ENCODE measurements around the gene SEMA7A. TPM values are rescaled to one million over a fixed set of nuclear protein-coding genes. Genes with fewer than 3 reads are reported as not detected.
"Not testable (repeated sequence)": the region's sequence is repeated elsewhere in the genome, so short reads cannot be mapped to it uniquely, and the experiment has no call there.

SEMA7A gene
- total RNA-seq, 1 experiment from 2014 or later = 14.3 TPM

DNA sequence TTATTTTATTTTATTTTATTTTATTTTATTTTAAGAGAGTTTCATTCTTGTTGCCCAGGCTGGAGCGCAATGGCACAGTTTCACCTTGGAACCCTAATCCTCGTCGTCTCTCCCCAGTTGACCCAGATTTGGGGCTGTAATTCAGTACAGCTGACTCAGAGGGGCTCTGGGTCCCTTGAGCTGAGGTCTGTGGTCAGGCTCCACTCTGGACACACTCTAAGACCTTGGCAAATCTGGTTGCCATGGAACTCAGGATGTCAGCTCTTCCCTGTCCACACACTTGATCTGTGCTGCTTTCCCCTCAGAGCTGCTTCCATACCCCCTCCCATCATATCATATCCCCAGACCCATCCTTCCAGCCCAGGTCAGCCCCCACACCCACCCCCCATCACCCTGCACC, 65.6 kb downstream of the SEMA7A start:
- in situ Hi-C loops (cut with HindIII; ENCODE audit: low sequenced_read_pairs) = loop anchor here (25.0 kb wide), 1 partner anchor 394 kb away; no protein-coding TSS in a partner anchor
- no peak for DNase-seq (ENCODE audit: low spot score)

DNA sequence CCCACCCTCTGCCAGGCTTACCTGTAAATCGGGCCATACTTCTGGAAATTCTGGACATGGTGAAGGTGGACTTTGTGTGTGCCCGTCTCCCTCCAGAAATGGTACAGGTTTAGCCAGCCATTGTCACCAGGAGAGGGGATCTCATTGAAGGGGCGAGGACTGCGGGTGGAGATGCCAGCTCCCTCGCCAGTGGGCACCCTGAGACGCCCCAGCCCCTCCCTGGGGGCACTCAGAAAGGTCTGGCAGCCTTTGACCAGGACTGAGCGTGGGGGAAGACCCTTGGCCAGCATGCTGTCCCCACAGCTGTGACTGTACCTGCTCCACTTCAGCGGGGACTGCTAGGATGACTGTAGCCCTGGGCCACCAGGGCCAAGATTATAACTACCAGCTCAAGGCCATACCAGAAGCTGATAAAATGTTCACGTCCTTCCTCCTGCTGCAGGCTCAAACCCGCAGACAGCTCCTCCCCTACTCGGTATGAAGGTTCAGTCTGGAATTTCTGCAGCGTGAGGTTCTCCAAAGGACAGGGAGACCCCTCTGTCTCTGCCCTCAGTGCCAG, 66.4 kb downstream of the SEMA7A start, which contains the start of gene CYP11A1:
CYP11A1 (minus strand) TSS at position 351 of the 559 bp plus-strand sequence; CDS start at position 290, 61 bp downstream.
- in situ Hi-C loops (cut with HindIII; ENCODE audit: low sequenced_read_pairs) = loop anchor here (25.0 kb wide), 1 partner anchor 395 kb away; no protein-coding TSS in a partner anchor
- DNase-seq (ENCODE audit: low spot score) = no peak

DNA sequence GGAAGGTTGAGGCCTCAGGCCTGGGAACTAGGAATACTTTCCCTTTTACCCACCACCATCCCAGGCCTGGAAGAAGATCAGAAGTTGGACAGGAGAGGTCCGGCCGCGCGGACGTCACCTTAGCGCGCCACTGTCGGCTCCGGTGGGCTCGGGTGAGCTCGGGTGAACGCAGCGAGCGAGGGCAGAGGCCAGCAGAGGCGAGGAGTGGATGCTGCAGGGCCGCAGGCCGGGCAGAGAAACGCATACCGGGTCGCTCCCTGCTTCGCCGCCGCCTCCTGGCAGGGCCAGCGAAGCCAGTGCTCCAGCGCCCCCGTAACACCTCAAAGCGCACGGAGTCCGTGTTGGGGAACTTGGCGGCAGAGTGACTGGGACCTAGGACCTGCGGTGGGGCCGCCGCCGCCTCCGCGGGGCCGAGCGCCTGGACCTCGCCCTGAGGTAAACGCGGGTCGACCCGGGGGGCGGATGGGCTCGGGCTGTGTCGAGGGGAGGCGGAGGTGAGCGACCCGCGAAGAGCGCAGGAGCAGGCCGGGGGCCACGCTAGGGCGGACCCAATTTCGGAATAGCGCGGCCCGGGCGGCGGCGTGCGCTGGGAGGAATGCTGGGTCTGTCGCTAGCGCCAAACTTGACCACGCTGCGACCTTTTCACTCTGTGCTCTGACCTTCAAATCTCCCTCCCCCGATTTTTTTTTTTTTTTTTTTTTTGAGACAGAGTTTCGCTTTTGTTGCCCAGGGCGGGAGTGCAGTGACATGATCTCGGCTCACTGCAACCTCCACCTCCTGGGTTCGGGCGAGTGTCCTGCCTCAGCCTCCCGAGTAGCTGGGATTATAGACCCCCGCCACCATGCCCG, 67.9 kb downstream of the SEMA7A start:
- peak; percentile 46 for DNase-seq (ENCODE audit: low spot score)
- in situ Hi-C loops (cut with HindIII; ENCODE audit: low sequenced_read_pairs) = loop anchor here (25.0 kb wide), 1 partner anchor 396 kb away; no protein-coding TSS in a partner anchor

DNA sequence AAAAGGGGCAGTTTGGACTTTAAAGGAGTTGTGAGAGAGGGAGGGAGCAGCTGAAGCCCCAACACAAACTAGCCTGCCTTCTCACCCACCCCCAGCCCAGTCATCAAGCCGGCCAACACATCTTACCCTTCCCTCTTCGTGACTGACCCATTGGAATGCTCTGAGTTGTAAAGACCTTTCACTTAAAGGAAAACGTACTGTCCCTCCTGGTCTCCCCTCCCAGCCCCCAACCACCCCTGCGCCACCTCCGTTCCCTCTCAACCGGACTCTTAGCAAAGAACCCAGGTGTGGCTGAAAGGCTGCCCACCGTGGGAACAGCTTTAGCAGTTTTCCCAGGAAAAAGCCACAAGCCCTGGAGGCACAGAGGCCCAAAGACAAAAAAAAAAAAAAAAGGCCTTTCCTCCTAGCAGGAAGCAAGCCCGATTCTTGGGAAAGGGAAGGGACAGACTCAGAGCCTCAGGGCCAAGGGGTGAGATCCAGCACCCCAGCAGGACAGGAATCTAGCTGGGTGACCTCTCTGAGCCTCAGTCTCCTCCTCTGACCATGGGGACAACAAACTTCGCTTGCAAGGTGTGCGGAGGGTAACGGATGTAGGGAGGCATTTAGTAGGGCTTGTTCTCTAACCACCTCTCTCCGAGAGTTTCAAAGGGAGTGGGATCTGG, 68.7 kb downstream of the SEMA7A start:
- no peak for DNase-seq (ENCODE audit: low spot score)
- in situ Hi-C loops (cut with HindIII; ENCODE audit: low sequenced_read_pairs) = loop anchor here (25.0 kb wide), 1 partner anchor 397 kb away; no protein-coding TSS in a partner anchor

DNA sequence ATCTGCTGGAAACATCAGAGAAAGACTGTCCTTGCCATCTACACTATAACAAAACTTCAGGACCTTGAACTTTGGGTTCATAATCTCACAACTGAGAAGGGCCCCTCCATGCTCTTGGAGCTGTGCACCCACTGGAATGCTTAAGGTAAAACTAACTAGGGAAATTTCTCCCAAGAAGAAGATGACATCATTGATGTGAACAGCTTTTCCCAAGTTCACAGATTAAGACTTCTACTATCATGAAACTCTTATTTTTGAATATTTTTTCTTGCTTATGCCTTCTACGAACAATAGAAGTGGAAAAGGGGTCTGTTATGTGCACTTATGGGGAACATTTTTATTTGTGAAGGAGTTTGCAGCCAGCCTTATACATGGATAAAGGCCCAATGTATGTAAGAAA, 71.3 kb downstream of the SEMA7A start:
- in situ Hi-C loops (cut with HindIII; ENCODE audit: low sequenced_read_pairs) = loop anchor here (25.0 kb wide), 1 partner anchor 400 kb away; no protein-coding TSS in a partner anchor
- DNase-seq (ENCODE audit: low spot score) = no peak

DNA sequence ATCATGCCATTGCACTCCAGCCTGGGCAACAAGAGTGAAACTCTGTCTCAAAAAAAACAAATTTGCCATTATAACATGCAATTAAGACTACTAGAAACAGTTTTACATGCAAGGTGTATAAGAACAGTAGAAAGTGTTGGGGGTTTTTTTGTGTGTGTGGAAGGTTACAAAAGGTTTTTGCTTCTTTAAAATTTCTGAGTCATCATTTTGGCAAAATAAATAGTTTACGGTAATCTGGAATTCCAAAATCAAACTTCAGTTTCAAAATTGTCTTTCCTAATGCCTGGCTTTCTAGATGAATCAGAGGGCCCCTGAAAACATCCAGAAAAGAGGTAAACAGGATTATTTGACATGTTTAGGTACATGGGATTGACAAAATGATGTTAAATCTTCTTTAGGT, 72.9 kb downstream of the SEMA7A start:
- in situ Hi-C loops (cut with HindIII; ENCODE audit: low sequenced_read_pairs) = loop anchor here (25.0 kb wide), 1 partner anchor 401 kb away; no protein-coding TSS in a partner anchor
- DNase-seq (ENCODE audit: low spot score) = not testable (repeated sequence)

DNA sequence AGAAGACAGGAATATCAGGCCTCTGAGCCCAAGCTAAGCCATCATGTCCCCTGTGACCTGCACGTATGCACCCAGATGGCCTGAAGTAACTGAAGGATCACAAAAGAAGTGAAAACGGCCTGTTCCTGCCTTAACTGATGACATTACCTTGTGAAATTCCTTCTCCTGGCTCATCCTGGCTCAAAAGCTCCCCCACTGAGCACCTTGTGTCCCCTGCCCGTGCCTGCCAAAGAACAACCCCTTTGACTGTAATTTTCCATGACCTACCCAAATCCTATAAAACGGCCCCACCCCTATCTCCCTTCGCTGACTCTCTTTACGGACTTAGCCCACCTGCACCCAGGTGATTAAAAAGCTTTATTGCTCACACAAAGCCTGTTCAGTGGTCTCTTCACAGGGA, 74.4 kb downstream of the SEMA7A start:
- in situ Hi-C loops (cut with HindIII; ENCODE audit: low sequenced_read_pairs) = loop anchor here (25.0 kb wide), 1 partner anchor 403 kb away; no protein-coding TSS in a partner anchor
- peak; percentile 64 for DNase-seq (ENCODE audit: low spot score)

Other genes starting within 250 kb of the SEMA7A start
- gene STRA6, start 231.2 kb downstream of the SEMA7A start, total RNA-seq (2014; rRNA removed; shearing (Covaris generic)) = 17.2 and 23.9 TPM in 2 replicates
- 3.5 and 16.8 TPM in 2 replicates for gene CCDC33, start 197.6 kb downstream of the SEMA7A start, total RNA-seq (2014; rRNA removed; shearing (Covaris generic))
- not detected in 2 replicates for gene CYP11A1, start 66.3 kb downstream of the SEMA7A start, total RNA-seq (2014; rRNA removed; shearing (Covaris generic))
- 111 and 117 TPM in 2 replicates for gene UBL7, start 27.2 kb upstream of the SEMA7A start, total RNA-seq (2014; rRNA removed; shearing (Covaris generic))
- 91.6 and 92.3 TPM in 2 replicates for gene ARID3B, start 107.3 kb upstream of the SEMA7A start, total RNA-seq (2014; rRNA removed; shearing (Covaris generic))
- gene CLK3, start 181.9 kb upstream of the SEMA7A start, total RNA-seq (2014; rRNA removed; shearing (Covaris generic)) = 18.6 and 32.8 TPM in 2 replicates

Measured in G401 (cell line).